CD4-positive, alpha-beta T cell treated with Interleukin-6 for 4 hours (primary cell): Measurements from ENCODE around the gene THBS4.
"Not testable (repeated sequence)": the region's sequence is repeated elsewhere in the genome, so short reads cannot be mapped to it uniquely, and the experiment has no call there.

Source experiments
- DNase-seq: peaks from one replicate; pipeline ENCODE4 v3.0.0-alpha.2; 2020; ENCODE audit warnings: mixed read lengths

THBS4 gene

GRCh38 chr5:80077051-80077714 lies 42.0 kb downstream of the THBS4 start:
- DNase-seq, result no peak

- no peak for DNase-seq
These were observed 43.8 kb downstream of the THBS4 start for GRCh38 chr5:80078921-80079320.

GRCh38 chr5:80082281-80082680 lies 47.1 kb downstream of the THBS4 start:
- no peak for DNase-seq

- DNase-seq, result peak; percentile 66
These were observed 47.6 kb downstream of the THBS4 start for GRCh38 chr5:80082731-80083100.

GRCh38 chr5:80083101-80083890 lies 48.1 kb downstream of the THBS4 start:
- peak; percentile 20 for DNase-seq

GRCh38 chr5:80090884-80091166 lies 55.7 kb downstream of the THBS4 start:
- DNase-seq, result no peak

- peak; percentile 43 for DNase-seq
These were observed 56.6 kb downstream of the THBS4 start for GRCh38 chr5:80091792-80092192.

GRCh38 chr5:80092486-80093107 lies 57.4 kb downstream of the THBS4 start:
- DNase-seq, result no peak

GRCh38 chr5:80093796-80094195 lies 58.6 kb downstream of the THBS4 start:
- no peak for DNase-seq

- no peak for DNase-seq
These were observed 59.1 kb downstream of the THBS4 start for GRCh38 chr5:80094236-80094738.

GRCh38 chr5:80097451-80097850 lies 62.3 kb downstream of the THBS4 start:
- no peak for DNase-seq

- no peak for DNase-seq
These were observed 66.8 kb downstream of the THBS4 start for GRCh38 chr5:80101993-80102392.

GRCh38 chr5:80103371-80103770 lies 68.2 kb downstream of the THBS4 start:
- DNase-seq, result peak; percentile 19

- peak; percentile 46 for DNase-seq
These were observed 70.7 kb downstream of the THBS4 start for GRCh38 chr5:80105698-80106439.

GRCh38 chr5:80106916-80107315 lies 71.8 kb downstream of the THBS4 start:
- no peak for DNase-seq

- DNase-seq, result no peak
These were observed 74.7 kb downstream of the THBS4 start for GRCh38 chr5:80109646-80110478.

- DNase-seq, result not testable (repeated sequence)
These were observed 76.3 kb downstream of the THBS4 start for GRCh38 chr5:80111376-80111990.

- DNase-seq, result no peak
These were observed 79.7 kb downstream of the THBS4 start for GRCh38 chr5:80114860-80115259.

- no peak for DNase-seq
These were observed 80.9 kb downstream of the THBS4 start for GRCh38 chr5:80116000-80116399.

GRCh38 chr5:80116465-80116864 lies 81.3 kb downstream of the THBS4 start:
- DNase-seq, result no peak

- no peak for DNase-seq
These were observed 82.3 kb downstream of the THBS4 start for GRCh38 chr5:80117446-80117845.

GRCh38 chr5:80119372-80119771 lies 84.2 kb downstream of the THBS4 start:
- DNase-seq, result no peak
